ENCODE measurements around the gene DUOXA2. TPM values are rescaled to one million over a fixed set of nuclear protein-coding genes. Genes with fewer than 3 reads are reported as not detected.

Gene DUOXA2
- total RNA-seq, 1 donor from 2014 or later = not detected

DNA sequence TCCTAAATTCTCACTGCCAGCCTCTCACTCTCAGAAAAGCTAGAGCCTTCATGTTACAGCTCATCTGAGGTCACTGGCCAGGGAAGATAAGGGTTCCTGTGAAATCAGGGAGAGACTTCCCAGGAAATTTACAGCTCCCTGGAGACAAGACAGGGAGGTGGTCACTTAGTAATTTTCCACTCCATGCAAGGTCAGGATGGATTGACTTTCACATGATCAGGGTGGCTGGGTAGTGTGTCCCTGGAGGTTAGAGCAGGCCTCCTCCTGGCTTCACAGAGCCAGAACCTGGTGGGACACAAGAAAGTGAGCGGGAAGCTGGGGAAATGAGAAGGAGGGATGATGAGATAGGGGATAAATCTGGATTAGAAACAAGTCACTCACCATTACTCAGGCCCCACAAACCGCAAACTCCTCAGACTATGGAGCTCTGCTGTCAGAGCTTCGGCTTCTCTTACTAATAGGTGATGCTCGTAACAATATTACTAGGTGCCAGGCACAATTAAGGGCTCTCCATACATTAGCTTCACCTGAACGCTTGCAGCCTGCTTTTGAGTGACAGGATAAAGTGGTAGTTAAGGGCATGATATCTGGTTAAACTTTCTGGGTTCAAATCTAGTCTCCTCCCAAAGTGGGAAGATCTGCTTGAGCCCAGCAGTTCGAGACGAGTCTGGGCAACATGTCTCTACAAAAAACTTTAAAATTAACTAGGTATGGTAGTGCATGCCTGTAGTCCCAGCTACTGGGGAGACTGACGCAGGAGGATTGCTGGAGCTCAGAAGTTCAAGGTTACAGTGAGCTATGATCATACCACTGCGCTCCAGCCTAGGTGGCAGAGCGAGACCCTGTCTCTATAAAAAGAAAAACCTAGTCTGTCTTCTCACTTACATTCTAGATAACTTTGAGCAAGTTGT lies 25.1 kb upstream of the DUOXA2 start:
- Mint-ChIP-seq H3K4me3 (no peak overlapping the region), H3K27ac (no peak overlapping the region), H3K9me3 (no peaks in the 10 kb centered on the region), H3K27me3 (ENCODE audit: insufficient read depth) (peaks cover 36% of the 10 kb centered on the region), H3K4me1 (ENCODE audit: low read depth) (no peaks in the 10 kb centered on the region), H3K36me3 (ENCODE audit: low read depth) (no peaks in the 10 kb centered on the region)
- no peak for DNase-seq (ENCODE audit: low spot score)
- intact Hi-C loops (cut with micrococcal nuclease) = no loop called here

DNA sequence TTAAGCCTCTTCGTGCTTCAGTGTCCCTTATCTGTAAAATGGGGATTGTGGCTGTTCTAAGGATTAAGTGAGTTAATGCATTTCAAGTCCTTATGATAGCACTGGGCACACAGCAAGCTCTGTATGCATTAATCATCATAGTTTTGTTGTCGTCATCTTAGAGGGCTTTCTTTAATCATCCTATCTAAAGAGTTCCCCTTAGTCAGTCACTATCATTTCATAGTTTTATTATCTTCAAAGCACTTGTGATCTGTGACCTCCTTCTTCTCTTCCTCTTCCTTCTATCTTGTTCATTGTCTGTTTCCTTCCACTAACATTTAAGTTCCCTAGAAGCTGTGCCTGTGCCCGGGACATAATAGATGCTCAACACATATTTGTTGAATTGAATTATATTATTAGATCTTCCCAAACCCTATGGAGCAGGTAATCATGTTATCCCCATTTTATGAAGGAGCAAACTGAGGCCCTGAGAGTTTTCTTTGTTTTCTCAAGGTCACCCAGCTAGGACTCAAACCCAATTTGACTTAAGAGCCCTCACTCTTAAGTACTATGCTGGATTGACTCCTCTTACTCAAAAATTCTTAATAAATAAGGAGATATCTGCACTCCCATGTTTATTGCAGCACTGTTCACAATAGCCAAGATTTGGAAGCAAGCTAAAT lies 24.3 kb upstream of the DUOXA2 start:
- Mint-ChIP-seq H3K4me3 (no peak overlapping the region), H3K4me1 (ENCODE audit: low read depth) (no peaks in the 10 kb centered on the region), H3K27me3 (ENCODE audit: insufficient read depth) (peaks cover 34% of the 10 kb centered on the region), H3K9me3 (no peaks in the 10 kb centered on the region), H3K27ac (no peak overlapping the region), H3K36me3 (ENCODE audit: low read depth) (no peaks in the 10 kb centered on the region)
- no peak for DNase-seq (ENCODE audit: low spot score)
- intact Hi-C loops (cut with micrococcal nuclease) = no loop called here

DNA sequence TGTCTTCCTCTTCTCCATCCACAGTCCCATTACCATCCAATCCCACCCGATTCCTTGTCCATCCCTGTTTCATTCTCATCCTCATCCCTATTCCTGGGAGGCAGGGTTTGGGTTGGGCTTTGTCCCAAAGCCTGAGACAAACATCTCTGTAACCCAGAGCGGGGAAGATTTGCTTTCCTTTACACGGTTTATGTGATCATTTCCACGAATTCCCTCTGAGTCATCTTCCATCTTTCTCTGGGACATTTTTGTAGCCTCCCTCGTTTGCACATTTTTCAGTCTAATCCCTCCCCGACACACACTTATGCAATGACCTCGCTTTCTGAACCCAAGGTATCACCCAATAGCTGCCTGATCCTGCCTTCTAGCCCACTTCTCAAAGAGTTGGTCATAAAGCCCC lies 23.0 kb upstream of the DUOXA2 start:
- H3K4me1 Mint-ChIP-seq (ENCODE audit: low read depth) = no peaks in the 10 kb centered on the region
- no peak overlapping the region for H3K4me3 Mint-ChIP-seq
- H3K27me3 Mint-ChIP-seq (ENCODE audit: insufficient read depth) = peaks cover 29% of the 10 kb centered on the region
- intact Hi-C loops (cut with micrococcal nuclease) = no loop called here
- no peak for DNase-seq (ENCODE audit: low spot score)
- no peak overlapping the region for H3K27ac Mint-ChIP-seq
- no peaks in the 10 kb centered on the region for H3K9me3 Mint-ChIP-seq
- H3K36me3 Mint-ChIP-seq (ENCODE audit: low read depth) = no peaks in the 10 kb centered on the region

DNA sequence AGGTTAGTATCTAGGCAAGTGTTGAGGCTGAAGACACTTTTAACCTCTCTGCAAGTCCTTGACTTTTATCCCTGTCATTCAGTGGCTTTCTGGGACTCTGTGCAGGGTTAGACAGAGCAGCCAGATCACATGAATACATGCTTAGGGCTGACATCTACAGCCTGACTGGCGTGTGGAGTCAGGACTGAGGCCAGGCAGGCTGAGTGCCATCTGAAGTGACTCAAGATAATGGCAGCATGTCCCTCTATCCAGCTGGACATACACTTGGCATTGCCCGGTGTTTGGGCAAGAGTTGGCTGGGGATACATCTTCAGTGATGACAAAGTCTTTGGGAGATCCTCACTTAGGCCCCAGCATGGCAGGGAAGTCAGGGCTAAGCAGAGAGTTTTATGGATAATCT lies 22.6 kb upstream of the DUOXA2 start:
- H3K9me3 Mint-ChIP-seq = no peaks in the 10 kb centered on the region
- no peak overlapping the region for H3K27ac Mint-ChIP-seq
- H3K27me3 Mint-ChIP-seq (ENCODE audit: insufficient read depth) = peaks cover 29% of the 10 kb centered on the region
- H3K4me3 Mint-ChIP-seq = no peak overlapping the region
- H3K4me1 Mint-ChIP-seq (ENCODE audit: low read depth) = no peaks in the 10 kb centered on the region
- DNase-seq (ENCODE audit: low spot score) = no peak
- intact Hi-C loops (cut with micrococcal nuclease) = no loop called here
- no peaks in the 10 kb centered on the region for H3K36me3 Mint-ChIP-seq (ENCODE audit: low read depth)

DNA sequence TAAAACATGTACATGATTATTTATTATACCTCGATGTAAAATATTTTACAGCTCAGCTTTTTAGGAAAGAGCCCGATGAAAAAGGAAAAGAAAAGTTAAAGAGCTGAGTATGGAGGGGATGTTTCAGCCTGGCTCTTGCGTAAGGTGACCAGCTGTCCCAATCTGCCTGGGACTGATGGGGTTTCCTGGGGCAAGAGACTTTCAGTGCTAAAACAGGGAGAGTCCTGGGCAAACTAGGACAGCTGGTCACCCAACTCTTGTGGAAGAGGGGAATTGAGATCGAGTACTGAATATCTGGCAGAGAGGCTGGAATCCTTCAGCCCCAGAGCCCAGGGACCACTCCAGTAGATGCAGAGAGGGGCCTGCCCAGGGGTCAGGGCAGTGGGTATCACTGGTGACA lies 21.1 kb upstream of the DUOXA2 start:
- H3K36me3 Mint-ChIP-seq (ENCODE audit: low read depth) = no peaks in the 10 kb centered on the region
- H3K9me3 Mint-ChIP-seq = no peaks in the 10 kb centered on the region
- intact Hi-C loops (cut with micrococcal nuclease) = no loop called here
- no peak overlapping the region for H3K4me3 Mint-ChIP-seq
- H3K27me3 Mint-ChIP-seq (ENCODE audit: insufficient read depth) = peaks cover 29% of the 10 kb centered on the region
- no peak overlapping the region for H3K27ac Mint-ChIP-seq
- no peaks in the 10 kb centered on the region for H3K4me1 Mint-ChIP-seq (ENCODE audit: low read depth)
- no peak for DNase-seq (ENCODE audit: low spot score)

DNA sequence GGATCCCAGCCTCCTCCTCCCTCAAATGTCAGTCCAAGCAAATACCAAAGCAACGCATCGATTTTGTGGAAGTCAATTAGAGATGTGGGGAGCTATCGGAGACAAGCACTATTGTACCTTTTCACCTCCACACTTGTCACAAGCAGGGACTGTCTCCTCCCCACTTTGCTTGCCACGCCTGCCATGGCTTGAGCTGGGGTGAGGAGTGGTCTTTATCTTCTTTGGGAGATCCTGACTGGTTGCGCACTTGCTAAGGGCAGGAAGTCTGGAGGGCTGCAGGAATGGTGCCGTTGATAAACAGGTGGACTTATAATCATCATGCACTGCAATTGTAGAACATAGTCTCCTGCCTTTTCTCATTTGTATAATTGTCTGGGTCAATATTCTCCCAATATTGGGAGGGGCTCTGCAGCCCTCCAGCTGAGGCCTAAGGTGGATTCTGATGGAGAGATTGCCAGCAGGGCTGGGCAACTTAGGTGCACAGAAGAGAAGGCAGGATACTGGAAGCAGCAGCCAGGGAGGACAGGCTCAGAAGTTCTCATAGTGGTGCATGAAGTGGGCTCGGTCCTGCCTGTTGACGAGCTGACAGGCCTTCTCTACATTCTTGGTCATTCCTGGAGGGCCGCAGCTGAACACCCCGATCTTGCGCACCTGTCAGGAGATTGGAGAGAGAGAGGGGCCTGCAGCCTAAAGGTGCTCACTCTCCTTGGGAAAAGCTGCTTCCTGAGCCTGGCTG lies 20.3 kb upstream of the DUOXA2 start:
- intact Hi-C loops (cut with micrococcal nuclease) = no loop called here
- no peaks in the 10 kb centered on the region for H3K4me1 Mint-ChIP-seq (ENCODE audit: low read depth)
- H3K27ac Mint-ChIP-seq = no peak overlapping the region
- peaks cover 29% of the 10 kb centered on the region for H3K27me3 Mint-ChIP-seq (ENCODE audit: insufficient read depth)
- no peak for DNase-seq (ENCODE audit: low spot score)
- H3K4me3 Mint-ChIP-seq = no peak overlapping the region
- H3K9me3 Mint-ChIP-seq = no peaks in the 10 kb centered on the region
- no peaks in the 10 kb centered on the region for H3K36me3 Mint-ChIP-seq (ENCODE audit: low read depth)

DNA sequence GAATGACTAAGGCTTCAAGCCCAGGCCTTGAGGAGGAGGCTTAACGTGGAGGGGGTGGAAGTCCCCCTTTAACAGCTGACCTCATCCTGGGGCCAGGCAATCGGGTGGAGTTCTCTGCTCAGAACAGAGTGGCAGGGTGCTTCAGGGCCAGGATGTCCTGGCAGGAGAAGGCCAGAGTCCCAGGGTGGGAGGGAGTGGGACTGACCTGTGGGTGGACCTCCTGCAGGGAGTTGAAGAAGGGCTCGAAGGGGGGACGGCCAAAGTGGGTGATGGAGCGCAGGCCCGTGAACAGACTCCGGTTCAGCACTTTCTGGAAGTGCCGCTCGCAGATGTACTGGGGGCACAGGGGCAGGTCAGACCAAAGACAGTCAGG lies 19.8 kb upstream of the DUOXA2 start:
- Mint-ChIP-seq H3K4me1 (ENCODE audit: low read depth) (no peaks in the 10 kb centered on the region), H3K9me3 (no peaks in the 10 kb centered on the region), H3K4me3 (no peak overlapping the region), H3K27ac (no peak overlapping the region), H3K36me3 (ENCODE audit: low read depth) (no peaks in the 10 kb centered on the region), H3K27me3 (ENCODE audit: insufficient read depth) (peaks cover 26% of the 10 kb centered on the region)
- intact Hi-C loops (cut with micrococcal nuclease) = no loop called here
- no peak for DNase-seq (ENCODE audit: low spot score)

DNA sequence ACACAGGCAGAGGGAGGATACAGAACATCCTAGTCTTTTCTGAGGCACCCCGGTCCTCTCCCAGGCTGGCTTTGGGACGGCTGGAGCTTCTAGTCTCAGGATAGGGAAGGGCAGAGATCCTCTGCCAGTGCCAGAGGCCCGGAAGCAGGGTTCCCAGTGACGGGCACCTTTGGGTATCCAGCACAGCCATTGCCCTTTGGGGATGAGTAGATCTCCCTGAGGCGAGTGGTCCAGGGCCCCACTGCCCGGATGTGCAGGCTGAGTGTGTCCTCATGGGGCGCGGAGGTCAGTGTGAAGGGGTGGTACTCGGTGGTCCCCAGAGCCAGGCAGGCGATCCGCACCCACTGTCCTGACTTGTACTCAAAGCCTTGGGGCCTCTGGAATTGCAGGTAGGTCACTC lies 18.5 kb upstream of the DUOXA2 start:
- Mint-ChIP-seq H3K27me3 (ENCODE audit: insufficient read depth) (peaks cover 18% of the 10 kb centered on the region), H3K4me1 (ENCODE audit: low read depth) (no peaks in the 10 kb centered on the region), H3K4me3 (no peak overlapping the region), H3K9me3 (no peaks in the 10 kb centered on the region), H3K27ac (no peak overlapping the region), H3K36me3 (ENCODE audit: low read depth) (no peaks in the 10 kb centered on the region)
- intact Hi-C loops (cut with micrococcal nuclease) = no loop called here
- no peak for DNase-seq (ENCODE audit: low spot score)

DNA sequence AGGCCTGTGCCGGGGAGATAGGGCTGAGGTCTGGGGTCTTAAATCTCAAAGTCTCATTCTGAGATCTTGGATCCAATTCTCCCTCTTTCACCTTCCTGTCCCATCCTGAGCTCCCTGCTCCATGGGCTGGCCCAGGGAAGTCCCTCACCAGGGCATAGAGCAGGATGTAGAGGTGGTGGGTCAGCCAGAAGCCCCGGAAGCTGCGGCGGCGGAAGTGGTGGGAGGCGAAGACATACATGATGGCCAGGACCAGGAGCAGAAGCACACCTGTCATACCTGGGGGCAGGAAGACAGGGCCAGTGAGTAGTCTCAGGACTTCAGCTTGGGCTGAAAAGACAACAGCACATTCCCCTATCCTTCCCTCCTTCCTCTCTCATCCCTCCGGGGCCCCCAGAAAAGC lies 16.7 kb upstream of the DUOXA2 start:
- intact Hi-C loops (cut with micrococcal nuclease) = no loop called here
- DNase-seq (ENCODE audit: low spot score) = no peak
- no peak overlapping the region for H3K4me3 Mint-ChIP-seq
- no peak overlapping the region for H3K27ac Mint-ChIP-seq
- no peaks in the 10 kb centered on the region for H3K9me3 Mint-ChIP-seq
- peaks cover 11% of the 10 kb centered on the region for H3K27me3 Mint-ChIP-seq (ENCODE audit: insufficient read depth)
- no peaks in the 10 kb centered on the region for H3K4me1 Mint-ChIP-seq (ENCODE audit: low read depth)
- H3K36me3 Mint-ChIP-seq (ENCODE audit: low read depth) = no peaks in the 10 kb centered on the region

DNA sequence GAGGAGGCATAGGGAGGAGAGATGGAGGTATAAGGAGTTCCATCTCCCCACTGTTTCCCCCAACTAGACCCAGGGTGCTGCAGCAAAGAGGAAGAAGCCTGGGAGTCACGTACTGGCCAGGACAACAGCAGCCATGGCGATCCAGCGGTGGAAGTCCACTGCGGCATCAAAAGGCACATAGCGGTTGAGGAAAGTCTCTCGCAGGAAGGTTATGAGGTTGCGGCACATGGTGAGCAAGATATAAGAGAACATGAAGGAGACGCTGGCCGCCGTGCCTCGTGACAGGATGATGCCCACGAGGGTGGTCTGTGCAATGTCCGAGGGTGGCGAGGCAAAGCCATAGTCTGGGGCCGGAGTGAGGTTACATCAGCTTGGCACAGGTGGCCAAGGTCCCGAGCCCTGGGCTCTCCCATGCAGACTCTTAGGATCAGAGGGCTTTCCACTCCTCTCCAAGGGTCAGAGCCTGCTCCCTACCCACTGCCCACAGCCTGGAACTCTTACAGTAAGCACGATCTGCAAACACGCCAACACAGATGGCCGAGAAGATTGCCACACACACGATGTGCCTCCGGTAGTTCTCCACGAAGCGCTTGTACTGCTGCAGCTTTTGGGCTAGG lies 14.5 kb upstream of the DUOXA2 start:
- Mint-ChIP-seq H3K27me3 (ENCODE audit: insufficient read depth) (peaks cover 6% of the 10 kb centered on the region), H3K4me3 (no peak overlapping the region), H3K9me3 (no peaks in the 10 kb centered on the region), H3K4me1 (ENCODE audit: low read depth) (no peaks in the 10 kb centered on the region), H3K27ac (no peak overlapping the region), H3K36me3 (ENCODE audit: low read depth) (no peaks in the 10 kb centered on the region)
- no peak for DNase-seq (ENCODE audit: low spot score)
- intact Hi-C loops (cut with micrococcal nuclease) = no loop called here

DNA sequence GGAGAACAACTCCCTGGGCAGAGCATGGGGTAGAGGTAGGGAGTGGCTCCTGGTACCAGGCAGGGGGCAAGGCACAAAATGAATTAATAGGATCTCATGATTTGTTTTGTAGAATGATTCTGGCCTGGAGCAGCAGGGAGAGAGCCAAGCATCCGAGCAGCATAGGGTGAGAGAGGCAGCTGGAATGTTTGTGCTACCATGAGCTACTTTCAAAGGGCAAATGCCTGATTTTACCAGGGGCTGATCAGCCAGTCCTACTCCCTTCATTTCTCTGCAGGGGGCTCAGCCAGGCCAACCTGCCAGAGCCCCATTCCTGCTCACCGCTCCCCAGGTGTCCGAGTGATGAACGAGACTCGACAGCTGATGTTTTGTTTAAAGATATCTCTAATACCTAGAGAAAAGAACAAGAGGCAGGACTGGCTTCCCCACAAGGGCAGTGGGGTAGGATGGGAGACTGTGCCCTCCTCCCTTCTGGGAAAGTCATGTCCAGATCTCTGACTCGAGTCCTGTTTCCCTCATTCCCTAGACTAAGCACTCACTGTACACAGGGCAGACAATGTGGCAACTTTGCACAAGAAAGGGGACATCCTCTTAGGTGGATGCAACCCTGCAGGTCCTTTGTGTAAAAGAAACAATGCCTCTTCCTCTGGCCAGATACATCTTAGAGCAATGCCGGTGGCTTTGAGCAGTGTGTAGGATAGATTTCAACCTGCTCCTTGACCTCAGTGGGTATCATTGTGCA lies 13.1 kb upstream of the DUOXA2 start:
- H3K9me3 Mint-ChIP-seq = no peaks in the 10 kb centered on the region
- H3K36me3 Mint-ChIP-seq (ENCODE audit: low read depth) = no peaks in the 10 kb centered on the region
- H3K27me3 Mint-ChIP-seq (ENCODE audit: insufficient read depth) = peaks cover 6% of the 10 kb centered on the region
- H3K27ac Mint-ChIP-seq = no peak overlapping the region
- no peak for DNase-seq (ENCODE audit: low spot score)
- intact Hi-C loops (cut with micrococcal nuclease) = no loop called here
- no peak overlapping the region for H3K4me3 Mint-ChIP-seq
- no peaks in the 10 kb centered on the region for H3K4me1 Mint-ChIP-seq (ENCODE audit: low read depth)

DNA sequence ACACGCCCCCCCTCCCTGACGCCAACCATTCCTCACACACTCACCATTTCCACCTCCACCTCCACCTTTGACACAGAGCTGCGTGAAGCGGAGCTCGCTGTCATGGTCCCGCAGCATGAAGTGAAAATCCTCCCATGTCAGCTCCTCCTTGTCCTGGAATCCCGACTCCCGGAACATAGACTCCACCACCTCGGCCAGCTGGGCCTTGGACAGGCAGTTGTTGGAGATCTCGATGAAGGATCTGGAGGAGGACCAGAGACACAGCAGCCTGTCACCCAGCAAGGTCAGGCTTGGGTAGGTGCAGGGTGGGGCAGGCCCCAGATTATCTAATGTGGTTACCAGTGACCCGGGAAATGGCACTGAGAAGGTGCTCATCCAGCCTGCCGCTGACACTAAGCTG lies 12.4 kb upstream of the DUOXA2 start:
- Mint-ChIP-seq H3K4me1 (ENCODE audit: low read depth) (no peaks in the 10 kb centered on the region), H3K27me3 (ENCODE audit: insufficient read depth) (peaks cover 6% of the 10 kb centered on the region), H3K4me3 (no peak overlapping the region), H3K36me3 (ENCODE audit: low read depth) (no peaks in the 10 kb centered on the region), H3K9me3 (no peaks in the 10 kb centered on the region), H3K27ac (no peak overlapping the region)
- no peak for DNase-seq (ENCODE audit: low spot score)
- intact Hi-C loops (cut with micrococcal nuclease) = no loop called here

Data from activated T-helper 1 cell treated with anti-CD3 and anti-CD28 coated beads, Interleukin-12 subunit alpha, Interleukin-12 subunit beta, Interleukin-2, Interleukin-4 antibody, amounts not matched to agents 30 ng/mL and 10 ng/mL and 1 ng/mL, durations not matched to agents 14 hours and 24 hours and 36 hours (primary cell).